Measurements from ENCODE around the gene FBN2.
"Not testable (repeated sequence)": the region's sequence is repeated elsewhere in the genome, so short reads cannot be mapped to it uniquely, and the experiment has no call there.

DNA sequence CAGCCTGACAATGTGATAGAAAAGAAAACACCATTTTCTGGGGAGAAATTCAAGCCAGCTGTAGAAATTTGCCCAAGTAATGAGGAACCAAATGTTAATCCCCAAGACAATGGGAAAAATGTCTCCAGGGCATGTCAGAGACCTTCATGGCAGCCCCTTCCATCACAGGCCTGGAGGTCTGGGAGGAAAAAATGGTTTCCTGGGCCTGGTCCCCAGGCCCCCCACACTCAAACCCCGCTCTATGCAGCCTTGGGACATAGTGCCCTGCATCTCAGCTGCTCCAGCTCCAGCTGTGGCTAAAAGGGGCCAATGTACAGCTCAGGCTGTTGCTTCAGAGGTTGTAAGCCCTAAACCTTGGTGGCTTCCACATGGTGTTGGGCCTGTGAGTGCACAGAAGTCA, 34.3 kb downstream of the FBN2 start:
- TF ChIP-seq, protein P1, sequence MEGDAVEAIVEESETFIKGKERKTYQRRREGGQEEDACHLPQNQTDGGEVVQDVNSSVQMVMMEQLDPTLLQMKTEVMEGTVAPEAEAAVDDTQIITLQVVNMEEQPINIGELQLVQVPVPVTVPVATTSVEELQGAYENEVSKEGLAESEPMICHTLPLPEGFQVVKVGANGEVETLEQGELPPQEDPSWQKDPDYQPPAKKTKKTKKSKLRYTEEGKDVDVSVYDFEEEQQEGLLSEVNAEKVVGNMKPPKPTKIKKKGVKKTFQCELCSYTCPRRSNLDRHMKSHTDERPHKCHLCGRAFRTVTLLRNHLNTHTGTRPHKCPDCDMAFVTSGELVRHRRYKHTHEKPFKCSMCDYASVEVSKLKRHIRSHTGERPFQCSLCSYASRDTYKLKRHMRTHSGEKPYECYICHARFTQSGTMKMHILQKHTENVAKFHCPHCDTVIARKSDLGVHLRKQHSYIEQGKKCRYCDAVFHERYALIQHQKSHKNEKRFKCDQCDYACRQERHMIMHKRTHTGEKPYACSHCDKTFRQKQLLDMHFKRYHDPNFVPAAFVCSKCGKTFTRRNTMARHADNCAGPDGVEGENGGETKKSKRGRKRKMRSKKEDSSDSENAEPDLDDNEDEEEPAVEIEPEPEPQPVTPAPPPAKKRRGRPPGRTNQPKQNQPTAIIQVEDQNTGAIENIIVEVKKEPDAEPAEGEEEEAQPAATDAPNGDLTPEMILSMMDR (IDR thresholded peaks at IDR 0.05) = not testable (repeated sequence)
- TF ChIP-seq POLR2A (IDR thresholded peaks at IDR 0.05) = not testable (repeated sequence)
